GM23338 (cell line): ENCODE results near the gene ATP5IF1. TPM values are rescaled to one million over a fixed set of nuclear protein-coding genes. Genes with fewer than 3 reads are reported as not detected.

Source experiments
- ATAC-seq: fragments of 200-7000 bp; cut with Tn5 transposase; 3 replicates; pipeline ENCODE4 v1.9.1; 2020
- DNase-seq: peaks from one replicate; pipeline ENCODE4 v3.0.0-alpha.2; 2015; ENCODE audit warnings: low spot score
- H2AFZ ChIP-seq: fragments of 200-600 bp; sonication (generic); 2 replicates; pipeline ENCODE4 v1.8.0; 2016; ENCODE audit warnings: antibody characterized with exemption, mild to moderate bottlenecking, moderate library complexity
- H3F3A ChIP-seq: fragments of 200-600 bp; sonication (generic); replicated peaks from 2 replicates; pipeline ENCODE4 v1.8.0; 2017; ENCODE audit warnings: antibody characterized with exemption, mixed run types, low read depth
- H3K27ac ChIP-seq: fragments of 200-600 bp; sonication (generic); 2 replicates; pipeline ENCODE4 v1.6.1; 2016; ENCODE audit warnings: low read depth
- H3K27me3 ChIP-seq: fragments of 200-600 bp; sonication (generic); 2 replicates; pipeline ENCODE4 v1.8.0; 2016; ENCODE audit warnings: mild to moderate bottlenecking, mixed run types, moderate library complexity; ENCODE audit not compliant: insufficient read depth
- H3K36me3 ChIP-seq: fragments of 200-600 bp; sonication (generic); 2 replicates; pipeline ENCODE4 v1.8.0; 2016; ENCODE audit warnings: mild to moderate bottlenecking; ENCODE audit not compliant: insufficient read depth
- H3K4me1 ChIP-seq: fragments of 200-600 bp; sonication (generic); 2 replicates; pipeline ENCODE4 v1.8.0; 2016; ENCODE audit warnings: mild to moderate bottlenecking, moderate library complexity; ENCODE audit not compliant: insufficient read depth
- H3K4me2 ChIP-seq: fragments of 200-600 bp; sonication (generic); 2 replicates; pipeline ENCODE4 v1.7.1; 2017; ENCODE audit warnings: mixed run types
- H3K4me3 ChIP-seq: fragments of 200-600 bp; sonication (generic); 2 replicates; pipeline ENCODE4 v1.6.1; 2016; ENCODE audit warnings: mixed run types
- H3K79me2 ChIP-seq: fragments of 200-600 bp; sonication (generic); replicated peaks from 2 replicates; pipeline ENCODE4 v1.8.0; 2017; ENCODE audit warnings: mild to moderate bottlenecking; ENCODE audit not compliant: insufficient read depth
- H3K9me2 ChIP-seq: fragments of 200-600 bp; sonication (generic); 2 replicates; pipeline ENCODE4 v1.8.0; 2017; ENCODE audit not compliant: insufficient read depth
- H4K20me1 ChIP-seq: fragments of 200-600 bp; sonication (generic); replicated peaks from 2 replicates; pipeline ENCODE4 v1.8.0; 2017; ENCODE audit warnings: mild to moderate bottlenecking; ENCODE audit not compliant: insufficient read depth
- H3K27ac Mint-ChIP-seq: 2 replicates; pipeline ENCODE4 v1.8.0; 2020; ENCODE audit warnings: inconsistent platforms, mild to moderate bottlenecking, moderate library complexity, mixed read lengths
- H3K27me3 Mint-ChIP-seq: 3 replicates; pipeline ENCODE4 v1.8.0; 2022; ENCODE audit warnings: low read depth, mild to moderate bottlenecking, moderate library complexity, mixed read lengths, inconsistent platforms; ENCODE audit not compliant: insufficient read depth, poor library complexity
- H3K36me3 Mint-ChIP-seq: 3 replicates; pipeline ENCODE4 v1.8.0; 2021; ENCODE audit warnings: low read depth, mild to moderate bottlenecking, inconsistent platforms, moderate library complexity, mixed read lengths
- H3K4me1 Mint-ChIP-seq: 3 replicates; pipeline ENCODE4 v1.8.0; 2020; ENCODE audit warnings: mild to moderate bottlenecking, inconsistent platforms, mixed read lengths
- H3K4me3 Mint-ChIP-seq: 3 replicates; pipeline ENCODE4 v1.8.0; 2021; ENCODE audit warnings: moderate library complexity, mild to moderate bottlenecking, inconsistent platforms, mixed read lengths
- H3K9me3 Mint-ChIP-seq: 3 replicates; pipeline ENCODE4 v1.8.0; 2020; ENCODE audit warnings: moderate library complexity, mild to moderate bottlenecking, inconsistent platforms, mixed read lengths
- CREB1 ChIP-seq: fragments of 250-450 bp; sonication (Bioruptor Pico); IDR thresholded peaks from 2 replicates; pipeline ENCODE4 v1.5.0; 2020; ENCODE audit warnings: low read depth, mild to moderate bottlenecking, moderate library complexity
- CTCF ChIP-seq, 2 experiments: fragments of 200-600 bp in 1 of 2; sonication (generic) in 1 of 2; conservative IDR thresholded peaks; 2 replicates each; pipeline versions ENCODE4 v1.5.1 to v1.6.1; 2016 to 2017; ENCODE audit warnings: antibody characterized with exemption in 2 of 2, low read depth in 2 of 2, mild to moderate bottlenecking in 2 of 2, moderate library complexity in 1 of 2
- ETS1 ChIP-seq: IDR thresholded peaks from 2 replicates; pipeline ENCODE4 v1.6.1; 2016; ENCODE audit warnings: antibody characterized with exemption
- EZH2 ChIP-seq: fragments of 200-600 bp; sonication (generic); IDR thresholded peaks from one replicate; pipeline ENCODE4 v1.8.0; 2017; ENCODE audit warnings: antibody characterized with exemption, mild to moderate bottlenecking, low read depth; ENCODE audit not compliant: unreplicated experiment
- EZH2phosphoT487 ChIP-seq: fragments of 200-600 bp; sonication (generic); IDR thresholded peaks from one replicate; pipeline ENCODE4 v1.8.1; 2018; ENCODE audit warnings: antibody characterized with exemption; ENCODE audit not compliant: unreplicated experiment
- JUNB ChIP-seq: IDR thresholded peaks from one replicate; pipeline ENCODE4 v1.6.1; 2016; ENCODE audit warnings: antibody characterized with exemption; ENCODE audit not compliant: unreplicated experiment
- POLR2AphosphoS5 ChIP-seq: IDR thresholded peaks from 2 replicates; pipeline ENCODE4 v1.6.1; 2016; ENCODE audit warnings: antibody characterized with exemption, low read depth
- REST ChIP-seq: IDR thresholded peaks from one replicate; pipeline ENCODE4 v1.6.1; 2018; ENCODE audit warnings: antibody characterized with exemption; ENCODE audit not compliant: unreplicated experiment
- STAT1 ChIP-seq: IDR thresholded peaks from one replicate; pipeline ENCODE4 v1.6.1; 2016; ENCODE audit warnings: antibody characterized with exemption; ENCODE audit not compliant: unreplicated experiment
- ZNF114 ChIP-seq: fragments of 250-450 bp; sonication (Bioruptor Pico); IDR thresholded peaks from 2 replicates; pipeline ENCODE4 v1.5.0; 2020; ENCODE audit warnings: mild to moderate bottlenecking, moderate library complexity
- ZNF462 ChIP-seq: fragments of 250-450 bp; sonication (Bioruptor Pico); IDR thresholded peaks from 2 replicates; pipeline ENCODE4 v1.5.0; 2020; ENCODE audit warnings: mild to moderate bottlenecking, moderate library complexity
- polyA plus RNA-seq: library from polyadenylated mRNA; unstranded; fragments of >200 nt; fragmentation: Nextera tagmentation; extraction: Ambion mirVana; gene quantifications from 2 replicates; pipeline ENCODE4 v1.2.1, GENCODE V29; 2016
- total RNA-seq: library from RNA; depleted of rRNA; stranded (reverse); fragments of >200 nt; shearing (Covaris generic); gene quantifications from 2 replicates; pipeline ENCODE4 v1.2.3, GENCODE V29; 2014

The ATP5IF1 gene
- total and polyA plus RNA-seq, 2 experiments from 2014 or later, result 230 to 1,325 TPM

GRCh38 chr1:28259934-28260802 is 24.2 kb downstream of the ATP5IF1 start (continued):
- TF ChIP-seq CTCF (conservative IDR thresholded peaks at IDR 0.05; ENCODE audit: low read depth in 2 of 2) (no peak), STAT1 (no peak), REST (no peak), POLR2AphosphoS5 (no peak), ZNF114 (CRISPR knock-in tag) (no peak), ETS1 (no peak), EZH2phosphoT487 (no peak), EZH2 (no peak), CREB1 (no peak)

GRCh38 chr1:28260803-28261174 is 24.9 kb downstream of the ATP5IF1 start:
- peak overlapping the region; percentile 80 for H3K4me3 Mint-ChIP-seq
- Histone ChIP-seq H3K4me1 (peaks cover 56% of the 10 kb centered on the region), H4K20me1 (peaks cover 49% of the 10 kb centered on the region), H3K4me3 (peak overlapping the region; percentile 98), H3K27me3 (no peaks in the 10 kb centered on the region), H2AFZ (no peak overlapping the region), H3F3A (peaks cover 10% of the 10 kb centered on the region; the same call in 1 of the 2 replicates), H3K79me2 (peaks cover 58% of the 10 kb centered on the region), H3K27ac (no peak overlapping the region), H3K4me2 (peak overlapping the region; percentile 98), H3K36me3 (no peaks in the 10 kb centered on the region), H3K9me2 (no peaks in the 10 kb centered on the region)
- H3K4me1 Mint-ChIP-seq, result peaks cover 44% of the 10 kb centered on the region
- DNase-seq, result no peak
- H3K9me3 Mint-ChIP-seq, result no peaks in the 10 kb centered on the region; the same call in 2 of the 3 replicates
- peaks cover 21% of the 10 kb centered on the region for H3K36me3 Mint-ChIP-seq
- peak overlapping the region; percentile 17; the same call in 1 of the 2 replicates for H3K27ac Mint-ChIP-seq
- ATAC-seq, result no peak
- peaks cover 15% of the 10 kb centered on the region for H3K27me3 Mint-ChIP-seq
- TF ChIP-seq ZNF462 (no peak), EZH2phosphoT487 (no peak), ZNF114 (CRISPR knock-in tag) (no peak), JUNB (no peak)
